Endodermal cell (in vitro differentiated cells): ENCODE measurements around the gene DNAJC22. TPM values are rescaled to one million over a fixed set of nuclear protein-coding genes. Genes with fewer than 3 reads are reported as not detected.
"Not testable (repeated sequence)": the region's sequence is repeated elsewhere in the genome, so short reads cannot be mapped to it uniquely, and the experiment has no call there.

Experiments
- DNase-seq: peaks from one replicate; pipeline ENCODE4 v3.0.0-alpha.2; 2017
- H3K27ac ChIP-seq: 2 replicates; pipeline ENCODE4 v1.5.1; 2013; ENCODE audit warnings: mild to moderate bottlenecking, low read depth, low read length, moderate library complexity
- H3K27me3 ChIP-seq: 2 replicates; pipeline ENCODE4 v1.6.1; 2013; ENCODE audit warnings: mild to moderate bottlenecking, low read length, moderate library complexity; ENCODE audit not compliant: insufficient read depth, control insufficient read depth, poor library complexity, severe bottlenecking
- H3K36me3 ChIP-seq: 2 replicates; pipeline ENCODE4 v1.7.0; 2013; ENCODE audit warnings: mild to moderate bottlenecking, low read length, moderate library complexity; ENCODE audit not compliant: control insufficient read depth, insufficient read depth
- H3K4me1 ChIP-seq: one replicate; pipeline ENCODE4 v1.7.0; 2013; ENCODE audit warnings: low read length; ENCODE audit not compliant: control insufficient read depth, insufficient read depth
- H3K4me3 ChIP-seq: 2 replicates; pipeline ENCODE4 v1.5.1; 2013; ENCODE audit warnings: mild to moderate bottlenecking, low read length, moderate library complexity
- H3K9ac ChIP-seq: 2 replicates; pipeline ENCODE4 v1.6.1; 2013; ENCODE audit warnings: mild to moderate bottlenecking, low read length, moderate library complexity; ENCODE audit not compliant: poor library complexity, severe bottlenecking; ENCODE audit errors: extremely low read depth
- H3K9me3 ChIP-seq: 2 replicates; pipeline ENCODE4 v1.6.1; 2013; ENCODE audit warnings: mild to moderate bottlenecking, low read length, moderate library complexity; ENCODE audit not compliant: control insufficient read depth
- H3K27ac Mint-ChIP-seq: 2 replicates; pipeline ENCODE4 v1.8.0; 2020; ENCODE audit warnings: mixed read lengths
- H3K27me3 Mint-ChIP-seq: 2 replicates; pipeline ENCODE4 v1.8.0; 2021; ENCODE audit warnings: mild to moderate bottlenecking, mixed read lengths; ENCODE audit not compliant: insufficient read depth
- H3K36me3 Mint-ChIP-seq: 2 replicates; pipeline ENCODE4 v1.8.0; 2020; ENCODE audit warnings: low read depth, mixed read lengths
- H3K4me1 Mint-ChIP-seq: 2 replicates; pipeline ENCODE4 v1.8.0; 2020; ENCODE audit warnings: mixed read lengths
- H3K4me3 Mint-ChIP-seq: 2 replicates; pipeline ENCODE4 v1.8.0; 2020; ENCODE audit warnings: mild to moderate bottlenecking, moderate library complexity, mixed read lengths
- H3K9me3 Mint-ChIP-seq: 2 replicates; pipeline ENCODE4 v1.8.0; 2020; ENCODE audit warnings: mild to moderate bottlenecking, mixed read lengths
- CTCF ChIP-seq: fragments of 200-600 bp; sonication (generic); conservative IDR thresholded peaks from 2 replicates; pipeline ENCODE4 v1.5.0; 2021; ENCODE audit warnings: antibody characterized with exemption, mild to moderate bottlenecking
- WGBS, 2 experiments: methylation state at CpG; one replicate each; pipeline versions ENCODE4 v1.1.5 to v1.1.7; 2013; ENCODE audit warnings: missing lambda C conversion rate in 2 of 2, mixed read lengths in 1 of 2; ENCODE audit not compliant: insufficient coverage in 1 of 2, insufficient read length in 1 of 2; 5-methylcytosine and 5-hydroxymethylcytosine counted together
- total RNA-seq, 2 donors: library from RNA; stranded (reverse); fragmentation: NEBNext Ultra II Directional in 1 of 2; extraction: Animal tissue kit (Norgen Biotek cat#: 25700) in 1 of 2; gene quantifications; 2 replicates in 1 of 2; 3 replicates in 1 of 2; pipeline ENCODE4 v1.2.1, GENCODE V29; 2021

DNAJC22 gene
- total RNA-seq, 2 donors from 2014 or later, result 1.9 to 4.6 TPM

- Histone ChIP-seq H3K4me3 (no peak overlapping the region), H3K27ac (no peak overlapping the region), H3K36me3 (no peaks in the 10 kb centered on the region), H3K27me3 (no peaks in the 10 kb centered on the region), H3K9ac (no peak overlapping the region), H3K4me1 (no peaks in the 10 kb centered on the region), H3K9me3 (no peaks in the 10 kb centered on the region)
- Mint-ChIP-seq H3K4me1 (no peaks in the 10 kb centered on the region), H3K36me3 (no peaks in the 10 kb centered on the region), H3K27ac (no peak overlapping the region), H3K4me3 (no peak overlapping the region), H3K9me3 (no peaks in the 10 kb centered on the region), H3K27me3 (peaks cover 47% of the 10 kb centered on the region)
- no peak for TF ChIP-seq CTCF
- DNase-seq, result no peak
- 92 to 94% methylated on average over 3 to 7 of the region's 7 CpGs for WGBS, 2 experiments
Measured at GRCh38 chr12:49309386-49309785, 37.3 kb upstream of the DNAJC22 start.

- H3K9me3 Mint-ChIP-seq, H3K36me3 Mint-ChIP-seq, H3K27ac Mint-ChIP-seq, H3K4me1 ChIP-seq, H3K27me3 ChIP-seq, H3K4me1 Mint-ChIP-seq, H3K9ac ChIP-seq, DNase-seq, H3K4me3 Mint-ChIP-seq, H3K36me3 ChIP-seq, H3K27ac ChIP-seq, H3K9me3 ChIP-seq, H3K4me3 ChIP-seq: not testable (repeated sequence)
- peaks cover 45% of the 10 kb centered on the region for H3K27me3 Mint-ChIP-seq
- no CpG with 5 or more reads among the region's 3 CpGs for WGBS, 2 experiments
Measured at GRCh38 chr12:49310451-49311000, 36.2 kb upstream of the DNAJC22 start.

GRCh38 chr12:49314811-49315210, 31.9 kb upstream of the DNAJC22 start:
- H3K27ac ChIP-seq, result no peak overlapping the region
- no peaks in the 10 kb centered on the region for H3K9me3 Mint-ChIP-seq
- H3K4me3 Mint-ChIP-seq, result no peak overlapping the region
- no peaks in the 10 kb centered on the region for H3K36me3 ChIP-seq
- H3K36me3 Mint-ChIP-seq, result no peaks in the 10 kb centered on the region
- peaks cover 11% of the 10 kb centered on the region for H3K27me3 ChIP-seq
- no peaks in the 10 kb centered on the region for H3K4me1 ChIP-seq
- H3K9me3 ChIP-seq, result no peaks in the 10 kb centered on the region
- no peak overlapping the region for H3K4me3 ChIP-seq
- peaks cover 31% of the 10 kb centered on the region for H3K27me3 Mint-ChIP-seq
- WGBS, 2 experiments, result 94% methylated on average over 1 of the region's 1 CpG; no CpG with 5 or more reads in 1 of the 2 experiments
- no peak overlapping the region for H3K27ac Mint-ChIP-seq
- DNase-seq, result no peak
- no peaks in the 10 kb centered on the region for H3K4me1 Mint-ChIP-seq
- no peak overlapping the region for H3K9ac ChIP-seq
- no peak for TF ChIP-seq CTCF

GRCh38 chr12:49317118-49317517, 29.6 kb upstream of the DNAJC22 start:
- H3K4me1 Mint-ChIP-seq, H3K9me3 ChIP-seq, H3K4me1 ChIP-seq, DNase-seq, H3K4me3 Mint-ChIP-seq, H3K36me3 ChIP-seq, H3K9me3 Mint-ChIP-seq, H3K36me3 Mint-ChIP-seq, H3K9ac ChIP-seq, H3K27ac ChIP-seq, H3K27ac Mint-ChIP-seq, H3K4me3 ChIP-seq: not testable (repeated sequence)
- peaks cover 14% of the 10 kb centered on the region for H3K27me3 ChIP-seq
- H3K27me3 Mint-ChIP-seq, result peaks cover 25% of the 10 kb centered on the region
- WGBS, 2 experiments, result 90 to 91% methylated on average over 2 to 8 of the region's 10 CpGs

- not testable (repeated sequence) for H3K9me3 Mint-ChIP-seq, H3K36me3 Mint-ChIP-seq, H3K9ac ChIP-seq, H3K4me3 Mint-ChIP-seq, H3K4me1 ChIP-seq, H3K36me3 ChIP-seq, H3K9me3 ChIP-seq, H3K4me3 ChIP-seq, H3K27ac ChIP-seq, H3K27ac Mint-ChIP-seq, DNase-seq
- Mint-ChIP-seq H3K27me3 (peaks cover 14% of the 10 kb centered on the region), H3K4me1 (peaks cover 12% of the 10 kb centered on the region)
- peaks cover 14% of the 10 kb centered on the region for H3K27me3 ChIP-seq
- 89 to 95% methylated on average over 8 to 9 of the region's 9 CpGs for WGBS, 2 experiments
Measured at GRCh38 chr12:49320411-49321103, 26.1 kb upstream of the DNAJC22 start.
